Endothelial cell of umbilical vein (primary cell): Measurements from ENCODE around the gene ZNF837. TPM values are rescaled to one million over a fixed set of nuclear protein-coding genes. Genes with fewer than 3 reads are reported as not detected.
A peak's percentile ranks its signal among the peaks of the same experiment; 100 is the strongest.
"Not testable (repeated sequence)": the region's sequence is repeated elsewhere in the genome, so short reads cannot be mapped to it uniquely, and the experiment has no call there.

ENCODE experiments used
- BruUV-seq: library from RNA; stranded (reverse); fragments of 400-500 nt; replicated peaks from 2 replicates; lab custom pipeline; 2021; lab: Mats Ljungman, UMichigan
- CTCF ChIA-PET: fragments of 300-600, 350-600 bp; sonication (Branson Sonifier 250); formaldehyde crosslinking; loops from one replicate; lab custom pipeline; 2021; ENCODE audit warnings: antibody characterized with exemption, inconsistent platforms; lab: Charles Lee
- POLR2A ChIA-PET: fragments of 300-600, 350-600 bp; sonication (Branson Sonifier 250); formaldehyde crosslinking; loops from one replicate; lab custom pipeline; 2021; ENCODE audit warnings: antibody characterized with exemption, inconsistent platforms; lab: Charles Lee
- DNase-seq: peaks from one replicate; pipeline ENCODE4 v3.0.0-alpha.2; 2011; ENCODE audit warnings: low read depth, low spot score
- FAIRE-seq: peaks from 2 replicates; lab custom pipeline; 2011; peaks lifted over from hg19 to GRCh38; lab: Jason Lieb, UNC
- H2AFZ ChIP-seq: 2 replicates; pipeline ENCODE4 v1.6.0; 2012; ENCODE audit warnings: low read depth, low read length, control low read depth, inconsistent platforms
- H3K27ac ChIP-seq: 2 replicates; pipeline ENCODE4 v1.5.1; 2011; ENCODE audit warnings: low read depth, mild to moderate bottlenecking, control low read depth, low read length, moderate library complexity; ENCODE audit not compliant: insufficient read depth
- H3K27me3 ChIP-seq, 2 experiments: 2 replicates each; pipeline versions ENCODE4 v1.6.0 to v1.6.1; 2011; ENCODE audit warnings: low read length in 2 of 2, mixed read lengths in 1 of 2; ENCODE audit not compliant: control insufficient read depth in 2 of 2, insufficient read depth in 2 of 2
- H3K36me3 ChIP-seq, 2 experiments: 2 replicates in 1 of 2; 3 replicates in 1 of 2; pipeline ENCODE4 v1.5.1; 2011; ENCODE audit warnings: low read length in 2 of 2, mild to moderate bottlenecking in 1 of 2, moderate library complexity in 1 of 2; ENCODE audit not compliant: control insufficient read depth in 2 of 2, insufficient read depth in 2 of 2; ENCODE audit errors: extremely low read depth in 1 of 2
- H3K4me1 ChIP-seq: 3 replicates; pipeline ENCODE4 v1.5.1; 2011; ENCODE audit warnings: mild to moderate bottlenecking, low read length; ENCODE audit not compliant: control insufficient read depth, insufficient read depth; ENCODE audit errors: extremely low read depth
- H3K4me2 ChIP-seq: 2 replicates; pipeline ENCODE4 v1.6.1; 2011; ENCODE audit warnings: low read length, control low read depth, mixed read lengths; ENCODE audit not compliant: insufficient read depth
- H3K4me3 ChIP-seq, 3 experiments: fragments of 200-600 bp in 1 of 3; sonication (generic), shearing (Covaris generic) in 1 of 3; replicated peaks in 1 of 3; 2 replicates each; pipeline ENCODE4 v1.5.1; 2011 to 2016; ENCODE audit warnings: control low read depth in 3 of 3, low read length in 3 of 3, mild to moderate bottlenecking in 2 of 3, inconsistent platforms in 1 of 3, low read depth in 1 of 3, moderate library complexity in 1 of 3; ENCODE audit not compliant: insufficient read depth in 1 of 3
- H3K79me2 ChIP-seq: 2 replicates; pipeline ENCODE4 v1.6.0; 2012; ENCODE audit warnings: low read length, inconsistent platforms; ENCODE audit not compliant: control insufficient read depth, insufficient read depth
- H3K9ac ChIP-seq: replicated peaks from 2 replicates; pipeline ENCODE3; 2011; ENCODE audit warnings: low read length, control low read depth; ENCODE audit not compliant: insufficient read depth; ENCODE audit errors: extremely low read depth
- H3K9me1 ChIP-seq: replicated peaks from 3 replicates; pipeline ENCODE4 v1.6.0; 2011; ENCODE audit warnings: mild to moderate bottlenecking, low read length; ENCODE audit not compliant: control insufficient read depth, insufficient read depth; ENCODE audit errors: extremely low read depth
- H3K9me3 ChIP-seq: replicated peaks from 2 replicates; pipeline ENCODE4 v1.5.1; 2012; ENCODE audit warnings: low read length, inconsistent platforms; ENCODE audit not compliant: control insufficient read depth, insufficient read depth
- H4K20me1 ChIP-seq: replicated peaks from 2 replicates; pipeline ENCODE3; 2011; ENCODE audit warnings: mild to moderate bottlenecking, low read length; ENCODE audit not compliant: control insufficient read depth, insufficient read depth; ENCODE audit errors: extremely low read depth
- EZH2 ChIP-seq: IDR thresholded peaks from 2 replicates; pipeline ENCODE4 v1.6.1; 2012; ENCODE audit warnings: borderline replicate concordance, low read depth, mild to moderate bottlenecking, moderate library complexity, low read length, inconsistent platforms; ENCODE audit not compliant: severe bottlenecking
- GATA2 ChIP-seq: IDR thresholded peaks from 2 replicates; pipeline ENCODE4 v1.7.0; 2011; ENCODE audit warnings: low read depth, mild to moderate bottlenecking, moderate library complexity, mixed read lengths, low read length; ENCODE audit not compliant: insufficient read length, insufficient read depth
- MYC ChIP-seq: IDR thresholded peaks from one replicate; pipeline ENCODE4 v1.6.1; 2011; ENCODE audit warnings: mild to moderate bottlenecking, low read depth, low read length
- POLR2A ChIP-seq: IDR thresholded peaks from 2 replicates; pipeline ENCODE4 v1.6.1; 2012; ENCODE audit warnings: low read depth, mild to moderate bottlenecking, control low read depth, low read length
- dilution Hi-C: fragments of 300-500 bp; cut with MboI; formaldehyde crosslinking; loops from one replicate; pipeline ENCODE4 v1.15.0; 2019; ENCODE audit warnings: low sequenced_read_pairs; ENCODE audit not compliant: extremely low pct_ligation_motif_present
- intact Hi-C: fragments of 100-400 bp; cut with micrococcal nuclease; formaldehyde crosslinking; loops from one replicate; pipeline ENCODE4 v1.10.0; 2022
- polyA plus RNA-seq, 4 experiments: library from polyadenylated mRNA; depleted of rRNA in 3 of 4; stranded (reverse) in 3 of 4; unstranded in 1 of 4; fragments of >200 nt; gene quantifications; 2 replicates each; pipeline versions ENCODE4 v1.2.1 to v1.2.3, GENCODE V29; 2011 to 2012; ENCODE audit warnings: missing spikeins in 1 of 4
- total RNA-seq: library from RNA; stranded (reverse); gene quantifications from 2 replicates; pipeline ENCODE4 v1.2.3, GENCODE V29; 2021
- TF ChIP-seq, protein P1 (sequence below), 2 donors: IDR thresholded peaks; 1 replicate in 1 of 2; 2 replicates in 1 of 2; pipeline ENCODE4 v1.5.1; 2011; ENCODE audit warnings: low read length in 2 of 2, mild to moderate bottlenecking in 2 of 2, moderate library complexity in 2 of 2, control low read depth in 1 of 2, inconsistent platforms in 1 of 2, low read depth in 1 of 2; ENCODE audit not compliant: insufficient read depth in 1 of 2; ENCODE audit errors: extremely low read depth in 1 of 2
- TF ChIP-seq, protein P2 (sequence below): IDR thresholded peaks from 2 replicates; pipeline ENCODE4 v1.6.1; 2011; ENCODE audit not compliant: insufficient read depth, insufficient read length

The ZNF837 gene
- total and polyA plus RNA-seq, 2 donors (not counting 3 experiments of a cell fraction or from before 2014, with no cell fraction given), result 1.4 to 1.6 TPM

DNA sequence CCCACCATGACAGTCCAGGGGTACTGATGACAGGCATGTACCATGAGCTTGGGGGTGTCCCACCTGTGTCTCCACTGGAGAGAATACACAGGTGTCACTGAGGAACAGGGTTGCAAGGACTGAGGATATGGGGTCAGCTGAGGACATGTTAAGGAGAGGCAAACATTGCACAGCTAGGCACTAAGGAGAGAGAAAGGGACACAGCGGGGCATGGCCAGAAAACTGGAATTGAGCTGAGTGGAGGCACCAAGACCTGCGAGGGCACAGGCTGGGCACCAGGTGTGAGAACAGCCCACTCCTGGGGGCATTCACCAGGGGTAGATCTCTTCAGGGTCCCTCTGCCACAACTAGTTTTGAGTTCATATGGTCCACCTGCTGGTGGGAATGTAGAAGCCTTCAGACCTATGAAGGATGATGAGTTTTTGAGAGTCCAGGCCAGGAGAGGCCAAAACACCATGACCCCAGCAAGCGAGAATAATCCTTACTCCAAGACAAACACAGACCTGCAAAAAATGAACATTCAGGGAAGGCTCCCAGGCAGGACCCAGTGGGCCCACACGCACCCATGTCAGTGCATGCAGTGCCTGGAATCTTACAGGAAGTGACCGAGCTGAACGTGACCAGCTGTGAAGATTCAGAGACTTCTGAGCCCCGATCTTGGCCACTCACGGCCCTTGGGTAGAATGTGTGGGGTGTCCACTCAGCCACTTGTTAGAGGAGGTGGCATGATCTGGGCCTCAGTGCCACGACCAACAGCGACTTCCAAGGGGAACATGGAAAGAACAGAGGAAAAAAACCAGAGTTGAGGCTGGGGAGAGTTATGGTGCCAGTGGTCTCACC is 26.2 kb upstream of the ZNF837 start:
- H3K4me3 ChIP-seq, result peak overlapping the region in 1 of 3 experiments; percentile 51
- TF ChIP-seq MYC, result no peak
- TF ChIP-seq, protein P1, sequence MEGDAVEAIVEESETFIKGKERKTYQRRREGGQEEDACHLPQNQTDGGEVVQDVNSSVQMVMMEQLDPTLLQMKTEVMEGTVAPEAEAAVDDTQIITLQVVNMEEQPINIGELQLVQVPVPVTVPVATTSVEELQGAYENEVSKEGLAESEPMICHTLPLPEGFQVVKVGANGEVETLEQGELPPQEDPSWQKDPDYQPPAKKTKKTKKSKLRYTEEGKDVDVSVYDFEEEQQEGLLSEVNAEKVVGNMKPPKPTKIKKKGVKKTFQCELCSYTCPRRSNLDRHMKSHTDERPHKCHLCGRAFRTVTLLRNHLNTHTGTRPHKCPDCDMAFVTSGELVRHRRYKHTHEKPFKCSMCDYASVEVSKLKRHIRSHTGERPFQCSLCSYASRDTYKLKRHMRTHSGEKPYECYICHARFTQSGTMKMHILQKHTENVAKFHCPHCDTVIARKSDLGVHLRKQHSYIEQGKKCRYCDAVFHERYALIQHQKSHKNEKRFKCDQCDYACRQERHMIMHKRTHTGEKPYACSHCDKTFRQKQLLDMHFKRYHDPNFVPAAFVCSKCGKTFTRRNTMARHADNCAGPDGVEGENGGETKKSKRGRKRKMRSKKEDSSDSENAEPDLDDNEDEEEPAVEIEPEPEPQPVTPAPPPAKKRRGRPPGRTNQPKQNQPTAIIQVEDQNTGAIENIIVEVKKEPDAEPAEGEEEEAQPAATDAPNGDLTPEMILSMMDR (IDR thresholded peaks at IDR 0.05; ENCODE audit: extremely low read depth in 1 of 2, insufficient read depth in 1 of 2, low read depth in 1 of 2, low read length in 2 of 2), result peak; percentile 16 to 24
- TF ChIP-seq GATA2, result no peak
- TF ChIP-seq, protein P2, sequence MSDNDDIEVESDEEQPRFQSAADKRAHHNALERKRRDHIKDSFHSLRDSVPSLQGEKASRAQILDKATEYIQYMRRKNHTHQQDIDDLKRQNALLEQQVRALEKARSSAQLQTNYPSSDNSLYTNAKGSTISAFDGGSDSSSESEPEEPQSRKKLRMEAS, result no peak
- no peak for TF ChIP-seq POLR2A
- no peak for TF ChIP-seq EZH2
- H3K4me1 ChIP-seq, result peaks cover 17% of the 10 kb centered on the region
- H4K20me1 ChIP-seq, result no peaks in the 10 kb centered on the region
- POLR2A ChIA-PET, result no interaction called here
- H3K9me3 ChIP-seq, result no peaks in the 10 kb centered on the region
- no TSS peak for BruUV-seq
- CTCF ChIA-PET, result no interaction called here
- intact Hi-C loops (no loop called here), dilution Hi-C loops (no loop called here)
- no peaks in the 10 kb centered on the region for H3K9me1 ChIP-seq
- H3K9ac ChIP-seq, result no peak overlapping the region
- DNase-seq (no peak), FAIRE-seq (peak; percentile 53)
- H3K79me2 ChIP-seq, result peaks cover 10% of the 10 kb centered on the region
- no peak overlapping the region for H3K27ac ChIP-seq
- H3K36me3 ChIP-seq, result no peaks in the 10 kb centered on the region
- H3K27me3 ChIP-seq, result no peaks in the 10 kb centered on the region
- no peak overlapping the region for H2AFZ ChIP-seq
- H3K4me2 ChIP-seq, result peak overlapping the region; percentile 53

DNA sequence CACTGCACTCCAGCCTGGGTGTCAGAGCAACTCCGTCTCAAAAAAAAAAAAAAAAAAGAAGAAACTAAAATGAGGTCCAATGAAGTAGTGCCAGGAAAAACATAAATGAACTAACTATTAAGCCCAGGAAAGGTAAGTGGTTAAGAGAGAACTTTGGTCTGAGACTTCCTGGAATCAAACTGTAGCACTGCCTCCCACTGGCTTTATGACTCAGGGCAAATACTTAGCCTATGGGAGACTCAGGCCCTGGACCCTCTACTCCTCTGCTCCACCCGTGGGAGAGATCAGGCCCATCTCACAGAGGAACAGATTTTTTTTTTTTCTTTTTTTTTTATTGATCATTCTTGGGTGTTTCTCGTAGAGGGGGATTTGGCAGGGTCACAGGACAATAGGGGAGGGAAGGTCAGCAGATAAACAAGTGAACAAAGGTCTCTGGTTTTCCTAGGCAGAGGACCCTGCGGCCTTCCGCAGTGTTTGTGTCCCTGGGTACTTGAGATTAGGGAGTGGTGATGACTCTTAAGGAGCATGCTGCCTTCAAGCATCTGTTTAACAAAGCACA is 23.2 kb upstream of the ZNF837 start:
- not testable (repeated sequence) for FAIRE-seq

More for the DNA sequence above, 23.2 kb upstream of the ZNF837 start:
- DNase-seq, H3K9me1 ChIP-seq, BruUV-seq, H3K79me2 ChIP-seq, POLR2A ChIA-PET, dilution Hi-C loops, H3K9ac ChIP-seq, H3K4me3 ChIP-seq, H3K27me3 ChIP-seq, H3K36me3 ChIP-seq, H2AFZ ChIP-seq, intact Hi-C loops, CTCF ChIA-PET, H3K4me2 ChIP-seq, H3K9me3 ChIP-seq, H3K27ac ChIP-seq, H4K20me1 ChIP-seq: not testable (repeated sequence)
- peaks cover 19% of the 10 kb centered on the region for H3K4me1 ChIP-seq
